B cell (primary cell): Measurements from ENCODE around the gene CPNE4. TPM values are rescaled to one million over a fixed set of nuclear protein-coding genes. Genes with fewer than 3 reads are reported as not detected.

Experiments
- ATAC-seq: fragments of 200-7000 bp; cut with Tn5 transposase; one replicate; pipeline ENCODE4 v1.10.0; 2021; ENCODE audit warnings: low read depth, mild to moderate bottlenecking, moderate number of reproducible peaks, moderate library complexity
- CTCF ChIA-PET: fragments of 350-600 bp; sonication (Branson Sonifier 250); formaldehyde crosslinking; loops from one replicate; lab custom pipeline; 2021; ENCODE audit warnings: antibody characterized with exemption, inconsistent platforms; lab: Charles Lee
- POLR2A ChIA-PET: fragments of 350-600 bp; sonication (Branson Sonifier 250); formaldehyde crosslinking; loops from one replicate; lab custom pipeline; 2021; ENCODE audit warnings: antibody characterized with exemption; lab: Charles Lee
- DNase-seq: peaks from one replicate; pipeline ENCODE4 v3.0.0; 2013
- H2AFZ ChIP-seq: 2 replicates; pipeline ENCODE4 v1.6.1; 2012; ENCODE audit warnings: mild to moderate bottlenecking, low read depth, low read length; ENCODE audit not compliant: insufficient read depth, poor library complexity, severe bottlenecking
- H3K27ac ChIP-seq, 2 donors: 1 replicate in 1 of 2; 2 replicates in 1 of 2; pipeline ENCODE4 v1.5.1; 2012 to 2013; ENCODE audit warnings: low read length in 2 of 2, mild to moderate bottlenecking in 2 of 2, moderate library complexity in 1 of 2
- H3K27me3 ChIP-seq, 4 experiments: fragments of 200-600 bp in 1 of 4; sonication (generic) in 1 of 4; replicated peaks in 1 of 4; 1 replicate in 2 of 4; 2 replicates in 2 of 4; pipeline versions ENCODE4 v1.6.1 to v1.7.0; 2013 to 2016; ENCODE audit warnings: low read length in 3 of 4, mild to moderate bottlenecking in 2 of 4, mixed read lengths in 1 of 4, moderate library complexity in 1 of 4; ENCODE audit not compliant: insufficient read depth in 4 of 4, control insufficient read depth in 3 of 4; ENCODE audit errors: control extremely low read depth in 1 of 4
- H3K36me3 ChIP-seq, 2 experiments: replicated peaks in 1 of 2; 1 replicate in 1 of 2; 2 replicates in 1 of 2; pipeline versions ENCODE4 v1.6.1 to v1.7.1; 2013; ENCODE audit warnings: low read length in 1 of 2; ENCODE audit not compliant: insufficient read depth in 2 of 2, control insufficient read depth in 1 of 2; ENCODE audit errors: control extremely low read depth in 1 of 2, extremely low read depth in 1 of 2
- H3K4me1 ChIP-seq, 2 donors: fragments of 200-600 bp in 1 of 2; sonication (generic) in 1 of 2; 1 replicate in 1 of 2; 2 replicates in 1 of 2; pipeline versions ENCODE4 v1.5.1 to v1.6.1; 2013 to 2017; ENCODE audit warnings: low read length in 2 of 2; ENCODE audit not compliant: control insufficient read depth in 2 of 2, insufficient read depth in 2 of 2
- H3K4me2 ChIP-seq: replicated peaks from 2 replicates; pipeline ENCODE3; 2012; ENCODE audit warnings: mild to moderate bottlenecking, low read depth, low read length; ENCODE audit not compliant: poor library complexity, severe bottlenecking
- H3K4me3 ChIP-seq, 5 experiments: fragments of 200-600 bp in 1 of 5; sonication (generic) in 1 of 5; 1 replicate in 3 of 5; 2 replicates in 2 of 5; pipeline versions ENCODE4 v1.5.1 to v1.7.0; 2011 to 2016; ENCODE audit warnings: low read length in 4 of 5, mild to moderate bottlenecking in 4 of 5, low read depth in 2 of 5, control low read depth in 1 of 5, moderate library complexity in 1 of 5; ENCODE audit not compliant: insufficient read depth in 1 of 5; ENCODE audit errors: control extremely low read depth in 1 of 5, extremely low read depth in 1 of 5
- H3K79me2 ChIP-seq: fragments of 200-600 bp; sonication (generic); one replicate; pipeline ENCODE4 v1.6.0; 2016; ENCODE audit warnings: low read length; ENCODE audit not compliant: control insufficient read depth, insufficient read depth
- H3K9ac ChIP-seq: fragments of 200-600 bp; sonication (generic); 2 replicates; pipeline ENCODE4 v1.6.1; 2017; ENCODE audit warnings: mild to moderate bottlenecking, low read length, moderate library complexity
- H3K9me3 ChIP-seq, 3 donors: one replicate each; pipeline versions ENCODE4 v1.6.1 to v1.7.1; 2013; ENCODE audit warnings: low read length in 2 of 3; ENCODE audit not compliant: control insufficient read depth in 2 of 3, insufficient read depth in 1 of 3; ENCODE audit errors: control extremely low read depth in 1 of 3
- H4K20me1 ChIP-seq: 2 replicates; pipeline ENCODE4 v1.6.0; 2012; ENCODE audit warnings: mild to moderate bottlenecking, low read length; ENCODE audit not compliant: insufficient read depth, control insufficient read depth, poor library complexity, severe bottlenecking
- H3K27ac Mint-ChIP-seq: one replicate; pipeline ENCODE4 v1.8.0; 2021; ENCODE audit warnings: mixed read lengths
- H3K27me3 Mint-ChIP-seq: one replicate; pipeline ENCODE4 v1.8.0; 2021; ENCODE audit warnings: mixed read lengths
- H3K4me1 Mint-ChIP-seq: one replicate; pipeline ENCODE4 v1.8.0; 2021; ENCODE audit warnings: mixed read lengths
- H3K4me3 Mint-ChIP-seq: one replicate; pipeline ENCODE4 v1.8.0; 2021; ENCODE audit warnings: mixed read lengths
- H3K9me3 Mint-ChIP-seq: one replicate; pipeline ENCODE4 v1.8.0; 2022; ENCODE audit warnings: mixed read lengths; ENCODE audit not compliant: insufficient read depth
- EZH2 ChIP-seq: IDR thresholded peaks from 2 replicates; pipeline ENCODE4 v1.6.1; 2012; ENCODE audit warnings: borderline replicate concordance, low read depth, mild to moderate bottlenecking, moderate library complexity, low read length; ENCODE audit not compliant: insufficient read depth, poor library complexity, severe bottlenecking
- WGBS: methylation state at CpG from one replicate; pipeline ENCODE4 v1.1.5; 2013; ENCODE audit warnings: missing lambda C conversion rate; ENCODE audit not compliant: insufficient coverage; 5-methylcytosine and 5-hydroxymethylcytosine counted together
- intact Hi-C: fragments of 100-400 bp; cut with micrococcal nuclease; formaldehyde crosslinking; loops from one replicate; pipeline ENCODE4 v1.10.0; 2022
- polyA plus RNA-seq: library from polyadenylated mRNA; depleted of rRNA; stranded (reverse); fragments of >200 nt; gene quantifications from 2 replicates; pipeline ENCODE4 v1.2.3, GENCODE V29; 2012
- total RNA-seq, 2 donors: library from RNA; stranded (reverse); fragments of 120-200 nt in 1 of 2; gene quantifications; 1 replicate in 1 of 2; 2 replicates in 1 of 2; pipeline versions ENCODE4 v1.2.3 to v1.2.4, GENCODE V29; 2013 to 2022
- TF ChIP-seq, protein P1 (sequence below): fragments of 200-600 bp; IDR thresholded peaks from one replicate; pipeline ENCODE4 v1.8.0; 2022; ENCODE audit warnings: antibody characterized with exemption, mild to moderate bottlenecking

CPNE4 gene
- total and polyA plus RNA-seq, 2 donors (not counting 1 experiment from before 2014, with no cell fraction given): not detected

DNA sequence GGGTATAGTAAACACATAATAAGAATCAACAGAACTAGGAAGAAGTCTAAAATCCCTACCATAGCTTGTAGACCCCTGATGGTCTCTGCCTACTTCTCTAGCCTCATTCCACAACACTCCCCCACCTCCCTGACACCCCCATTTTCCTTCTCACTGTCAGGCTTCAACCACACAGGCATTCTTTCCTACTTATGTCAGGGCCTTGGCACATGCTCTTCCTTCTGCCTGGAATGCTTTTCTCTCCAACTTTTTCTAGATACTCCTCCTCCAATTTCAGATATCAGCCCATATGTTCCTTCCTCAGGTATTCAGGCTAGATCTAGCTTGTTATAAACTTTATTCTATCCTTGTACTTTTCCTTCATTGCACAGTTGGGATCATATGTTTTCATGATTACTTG, 426.1 kb downstream of the CPNE4 start:
- peaks cover 15% of the 10 kb centered on the region for H3K27me3 Mint-ChIP-seq
- H3K36me3 ChIP-seq: no peaks in the 10 kb centered on the region
- no peak overlapping the region for H3K9ac ChIP-seq
- DNase-seq: no peak
- no peaks in the 10 kb centered on the region for H3K4me1 ChIP-seq
- no peak overlapping the region for H3K4me3 ChIP-seq
- POLR2A ChIA-PET: no interaction called here
- H4K20me1 ChIP-seq: no peaks in the 10 kb centered on the region
- H3K4me2 ChIP-seq: no peak overlapping the region
- H3K9me3 ChIP-seq: no peaks in the 10 kb centered on the region
- H3K4me3 Mint-ChIP-seq: no peak overlapping the region
- ATAC-seq: no peak
- TF ChIP-seq EZH2: no peak
- TF ChIP-seq, protein P1, sequence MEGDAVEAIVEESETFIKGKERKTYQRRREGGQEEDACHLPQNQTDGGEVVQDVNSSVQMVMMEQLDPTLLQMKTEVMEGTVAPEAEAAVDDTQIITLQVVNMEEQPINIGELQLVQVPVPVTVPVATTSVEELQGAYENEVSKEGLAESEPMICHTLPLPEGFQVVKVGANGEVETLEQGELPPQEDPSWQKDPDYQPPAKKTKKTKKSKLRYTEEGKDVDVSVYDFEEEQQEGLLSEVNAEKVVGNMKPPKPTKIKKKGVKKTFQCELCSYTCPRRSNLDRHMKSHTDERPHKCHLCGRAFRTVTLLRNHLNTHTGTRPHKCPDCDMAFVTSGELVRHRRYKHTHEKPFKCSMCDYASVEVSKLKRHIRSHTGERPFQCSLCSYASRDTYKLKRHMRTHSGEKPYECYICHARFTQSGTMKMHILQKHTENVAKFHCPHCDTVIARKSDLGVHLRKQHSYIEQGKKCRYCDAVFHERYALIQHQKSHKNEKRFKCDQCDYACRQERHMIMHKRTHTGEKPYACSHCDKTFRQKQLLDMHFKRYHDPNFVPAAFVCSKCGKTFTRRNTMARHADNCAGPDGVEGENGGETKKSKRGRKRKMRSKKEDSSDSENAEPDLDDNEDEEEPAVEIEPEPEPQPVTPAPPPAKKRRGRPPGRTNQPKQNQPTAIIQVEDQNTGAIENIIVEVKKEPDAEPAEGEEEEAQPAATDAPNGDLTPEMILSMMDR: no peak
- no peaks in the 10 kb centered on the region for H3K79me2 ChIP-seq
- intact Hi-C loops: no loop called here
- CTCF ChIA-PET: no interaction called here
- H2AFZ ChIP-seq: no peak overlapping the region
- no peaks in the 10 kb centered on the region for H3K27me3 ChIP-seq
- H3K27ac Mint-ChIP-seq: no peak overlapping the region
- H3K9me3 Mint-ChIP-seq: no peaks in the 10 kb centered on the region
- no peaks in the 10 kb centered on the region for H3K4me1 Mint-ChIP-seq
- no peak overlapping the region for H3K27ac ChIP-seq

DNA sequence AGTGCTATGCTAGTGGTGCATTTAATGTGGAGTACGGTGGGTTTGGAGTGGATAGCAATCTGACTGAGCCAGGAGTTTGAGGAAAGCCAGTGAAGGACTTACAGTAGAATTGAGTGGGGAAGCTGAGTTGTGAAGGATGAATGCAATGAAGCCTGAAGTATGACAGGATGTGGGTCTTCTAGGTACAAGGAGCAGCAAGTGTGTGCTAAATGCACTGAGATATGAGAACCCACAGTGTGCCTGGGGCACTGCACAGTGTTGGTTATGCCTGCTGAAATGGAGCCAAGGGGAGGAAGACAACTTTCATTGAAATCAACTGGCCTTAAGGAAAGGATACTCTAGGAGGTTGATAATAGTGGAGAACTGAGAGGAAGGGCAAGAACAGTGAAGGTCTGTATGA, 426.5 kb downstream of the CPNE4 start:
- no peaks in the 10 kb centered on the region for H3K9me3 Mint-ChIP-seq
- no peaks in the 10 kb centered on the region for H3K79me2 ChIP-seq
- ChIA-PET CTCF (no interaction called here), POLR2A (no interaction called here)
- H3K4me2 ChIP-seq: no peak overlapping the region
- no peak overlapping the region for H3K4me3 Mint-ChIP-seq
- ATAC-seq: no peak
- H3K4me1 Mint-ChIP-seq: no peaks in the 10 kb centered on the region
- no peaks in the 10 kb centered on the region for H3K27me3 ChIP-seq
- intact Hi-C loops: no loop called here
- H3K36me3 ChIP-seq: no peaks in the 10 kb centered on the region
- no peak overlapping the region for H3K9ac ChIP-seq
- H4K20me1 ChIP-seq: no peaks in the 10 kb centered on the region
- peaks cover 15% of the 10 kb centered on the region for H3K27me3 Mint-ChIP-seq
- H3K9me3 ChIP-seq: no peaks in the 10 kb centered on the region
- no peak overlapping the region for H3K27ac ChIP-seq
- H3K4me3 ChIP-seq: no peak overlapping the region
- no peak for DNase-seq
- TF ChIP-seq, protein P1: no peak
- no peak for TF ChIP-seq EZH2
- no peak overlapping the region for H2AFZ ChIP-seq
- 93% methylated on average over 1 of the region's 1 CpG for WGBS
- no peaks in the 10 kb centered on the region for H3K4me1 ChIP-seq
- no peak overlapping the region for H3K27ac Mint-ChIP-seq
